Pancreas (tissue), 10 donors: ENCODE results near the gene ATP2A1. TPM values are rescaled to one million over a fixed set of nuclear protein-coding genes. Genes with fewer than 3 reads are reported as not detected.
A peak's percentile ranks its signal among the peaks of the same experiment; 100 is the strongest.

Experiments used
- ATAC-seq, 4 donors: fragments of 200-7000 bp; cut with Tn5 transposase; one replicate each; pipeline versions ENCODE4 v1.8.0 to v1.9.1; 2020; ENCODE audit warnings: mild to moderate bottlenecking in 4 of 4, moderate library complexity in 4 of 4
- DNase-seq, 6 donors: peaks; one replicate each; pipeline ENCODE4 v3.0.0-alpha.2; 2020
- FAIRE-seq: peaks from 2 replicates; lab custom pipeline; 2012; peaks lifted over from hg19 to GRCh38; lab: Jason Lieb, UNC
- H3K27ac ChIP-seq, 4 donors: fragments of 200-600 bp; sonication (generic); 1 replicate in 3 of 4; 2 replicates in 1 of 4; pipeline versions ENCODE4 v1.5.0 to v1.8.0; 2020
- H3K27me3 ChIP-seq, 4 donors: fragments of 200-600 bp; one replicate each; pipeline ENCODE4 v1.8.0; 2021
- H3K36me3 ChIP-seq, 3 donors: fragments of 200-600 bp; sonication (generic) in 1 of 3; one replicate each; pipeline versions ENCODE4 v1.5.0 to v1.8.0; 2020 to 2021
- H3K4me1 ChIP-seq, 3 donors: fragments of 200-600 bp; one replicate each; pipeline ENCODE4 v1.8.0; 2021
- H3K4me3 ChIP-seq, 4 donors: fragments of 200-600 bp; sonication (generic) in 2 of 4; one replicate each; pipeline versions ENCODE4 v1.5.0 to v1.8.0; 2020 to 2021
- H3K9me3 ChIP-seq, 4 donors: fragments of 200-600 bp; one replicate each; pipeline ENCODE4 v1.8.0; 2021
- CTCF ChIP-seq, 4 donors: fragments of 200-600 bp; sonication (generic) in 3 of 4; IDR thresholded peaks; one replicate each; pipeline versions ENCODE4 v1.5.0 to v1.8.0; 2021; ENCODE audit warnings: antibody characterized with exemption in 4 of 4
- WGBS, 2 donors: extraction: QIAGEN DNeasy Blood & Tissue Kit; methylation state at CpG; one replicate each; pipeline ENCODE4 v1.1.7; 2013; 5-methylcytosine and 5-hydroxymethylcytosine counted together
- intact Hi-C, 3 donors: fragments of 100-400 bp; cut with DNase I; formaldehyde crosslinking; loops; one replicate each; pipeline versions ENCODE4 v1.11.1 to v1.14.2; 2022
- polyA plus RNA-seq, 2 donors: library from polyadenylated mRNA; stranded (reverse); fragments of 200-250 nt; gene quantifications; one replicate each; pipeline ENCODE4 v1.2.3, GENCODE V29; 2013
- total RNA-seq, 6 donors: library from RNA; stranded (reverse); fragmentation: NEBNext Ultra II Directional in 4 of 6; extraction: Animal tissue kit (Norgen Biotek cat#: 25700) in 4 of 6; gene quantifications; one replicate each; pipeline versions ENCODE4 v1.2.1 to v1.2.4, GENCODE V29; 2021 to 2023
- donor health status: healthy with polysubstance abuse.
- donor health status: DM: no; HTN: no; CAD: no; lungs with moderate emphysema.
- donor health status: DM: no; HTN: no; CAD: no.
- donor health status: control.
- donor health status: control.
- donor health status: Bipolar disorder and iron deficiency.
- donor health status: DM: yes; HTN: yes; CAD: no.
- donor health status: DM: no; HTN: no; CAD: no.
- donor health status: DM: no; HTN: no; CAD: no.
- donor health status: DM: yes; HTN: yes; CAD: no.

Gene ATP2A1
- total and polyA plus RNA-seq, 8 donors: 0.20 to 0.84 (median 0.35) TPM; not detected in 2

DNA sequence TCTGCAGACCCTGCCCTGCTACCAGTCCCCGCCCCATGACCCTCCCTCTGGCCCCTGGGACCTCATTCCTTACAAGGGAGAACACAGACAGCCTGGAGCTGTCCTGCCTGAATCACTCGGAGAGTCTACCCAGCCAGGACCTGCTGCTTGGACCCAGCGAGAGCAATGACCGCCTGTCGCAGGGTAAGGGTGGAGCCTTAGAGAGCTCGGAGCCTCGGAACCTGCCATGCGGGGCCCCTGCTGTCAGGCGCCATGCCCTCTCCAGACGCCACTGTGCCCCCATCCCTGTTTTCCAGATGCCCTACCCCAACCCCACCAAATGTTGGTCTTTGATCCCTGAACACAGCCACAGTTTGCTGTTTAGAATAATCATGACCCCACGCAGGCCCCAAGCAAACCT is 9.1 kb upstream of the ATP2A1 start:
- ATAC-seq (no peak), DNase-seq (no peak), FAIRE-seq (no peak)
- Histone ChIP-seq H3K27ac (no peak overlapping the region), H3K27me3 (no peaks in the 10 kb centered on the region), H3K4me3 (no peak overlapping the region), H3K36me3 (peaks cover 0 to 26% (median 19%) of the 10 kb centered on the region in 3 donors), H3K4me1 (peaks cover 0 to 6% (median 0%) of the 10 kb centered on the region in 3 donors), H3K9me3 (no peaks in the 10 kb centered on the region)
- intact Hi-C loops: loop anchor here in 2 of 3 donors (5.0 to 10.0 kb wide), 2 partner anchors 46 to 73 kb away; no protein-coding TSS in a partner anchor
- 94 to 97% methylated on average over 11 of the region's 11 CpGs for WGBS, 2 donors
- TF ChIP-seq CTCF (IDR thresholded peaks at IDR 0.05): no peak

DNA sequence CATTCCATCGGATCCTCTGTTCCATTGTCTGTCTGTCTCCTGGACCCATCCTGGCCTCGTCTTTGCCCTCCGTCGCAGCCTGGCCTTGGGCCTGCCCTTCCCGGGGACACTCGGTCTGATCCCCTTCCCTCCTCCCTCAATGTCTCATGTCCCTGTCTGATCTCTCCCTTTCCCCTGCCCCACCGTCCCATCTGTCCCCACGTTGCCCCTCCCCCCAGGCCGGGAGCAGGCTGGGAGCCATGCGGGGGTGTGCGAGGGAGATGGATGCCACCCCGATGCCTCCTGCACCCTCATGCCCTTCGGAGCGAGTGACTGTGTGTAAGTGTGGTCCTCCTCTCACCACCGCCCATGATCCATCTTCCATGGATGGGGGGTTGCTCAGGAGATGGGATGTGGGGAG is 5.3 kb upstream of the ATP2A1 start:
- Histone ChIP-seq H3K4me3 (no peak overlapping the region), H3K36me3 (peaks cover 0 to 26% (median 11%) of the 10 kb centered on the region in 3 donors), H3K9me3 (no peaks in the 10 kb centered on the region), H3K27me3 (no peaks in the 10 kb centered on the region), H3K27ac (no peak overlapping the region), H3K4me1 (no peaks in the 10 kb centered on the region)
- ATAC-seq (no peak), DNase-seq (no peak), FAIRE-seq (no peak)
- WGBS, 2 donors: 84 to 88% methylated on average over 11 to 15 of the region's 15 CpGs
- intact Hi-C loops: no loop called here
- no peak for TF ChIP-seq CTCF (IDR thresholded peaks at IDR 0.05)

- H3K4me3 ChIP-seq: no peak overlapping the region
Measured at GRCh38 chr16:28873543-28874201, 4.6 kb upstream of the ATP2A1 start.

GRCh38 chr16:28874406-28874805 is 3.9 kb upstream of the ATP2A1 start:
- no peaks in the 10 kb centered on the region for H3K9me3 ChIP-seq
- no peak for ATAC-seq
- intact Hi-C loops: no loop called here
- 94 to 98% methylated on average over 6 of the region's 6 CpGs for WGBS, 2 donors
- H3K36me3 ChIP-seq: peaks cover 0 to 12% (median 4%) of the 10 kb centered on the region in 3 donors
- no peak for FAIRE-seq
- no peak for TF ChIP-seq CTCF (IDR thresholded peaks at IDR 0.05)
- H3K27me3 ChIP-seq: no peaks in the 10 kb centered on the region
- H3K4me3 ChIP-seq: no peak overlapping the region
- no peak overlapping the region for H3K27ac ChIP-seq
- peaks cover 0 to 3% (median 0%) of the 10 kb centered on the region in 3 donors for H3K4me1 ChIP-seq
- DNase-seq: no peak

More at GRCh38 chr16:28873543-28874201, 4.6 kb upstream of the ATP2A1 start:
- no peaks in the 10 kb centered on the region for H3K9me3 ChIP-seq
- H3K36me3 ChIP-seq: peaks cover 0 to 19% (median 11%) of the 10 kb centered on the region in 3 donors
- ATAC-seq (peak; percentile 55 to 79 (median 60)), DNase-seq (peak in 1 of 6 donors; percentile 70), FAIRE-seq (no peak)
- WGBS, 2 donors: 82 to 84% methylated on average over 18 of the region's 18 CpGs
- TF ChIP-seq CTCF (IDR thresholded peaks at IDR 0.05): peak; percentile 41 to 56 (median 48)
- no peak overlapping the region for H3K27ac ChIP-seq
- H3K4me1 ChIP-seq: no peaks in the 10 kb centered on the region
- intact Hi-C loops: no loop called here
- H3K27me3 ChIP-seq: no peaks in the 10 kb centered on the region
